ENCODE data around the gene TTN. TPM values are rescaled to one million over a fixed set of nuclear protein-coding genes. Genes with fewer than 3 reads are reported as not detected.

TTN gene
- total RNA-seq, result 1.5 TPM

DNA sequence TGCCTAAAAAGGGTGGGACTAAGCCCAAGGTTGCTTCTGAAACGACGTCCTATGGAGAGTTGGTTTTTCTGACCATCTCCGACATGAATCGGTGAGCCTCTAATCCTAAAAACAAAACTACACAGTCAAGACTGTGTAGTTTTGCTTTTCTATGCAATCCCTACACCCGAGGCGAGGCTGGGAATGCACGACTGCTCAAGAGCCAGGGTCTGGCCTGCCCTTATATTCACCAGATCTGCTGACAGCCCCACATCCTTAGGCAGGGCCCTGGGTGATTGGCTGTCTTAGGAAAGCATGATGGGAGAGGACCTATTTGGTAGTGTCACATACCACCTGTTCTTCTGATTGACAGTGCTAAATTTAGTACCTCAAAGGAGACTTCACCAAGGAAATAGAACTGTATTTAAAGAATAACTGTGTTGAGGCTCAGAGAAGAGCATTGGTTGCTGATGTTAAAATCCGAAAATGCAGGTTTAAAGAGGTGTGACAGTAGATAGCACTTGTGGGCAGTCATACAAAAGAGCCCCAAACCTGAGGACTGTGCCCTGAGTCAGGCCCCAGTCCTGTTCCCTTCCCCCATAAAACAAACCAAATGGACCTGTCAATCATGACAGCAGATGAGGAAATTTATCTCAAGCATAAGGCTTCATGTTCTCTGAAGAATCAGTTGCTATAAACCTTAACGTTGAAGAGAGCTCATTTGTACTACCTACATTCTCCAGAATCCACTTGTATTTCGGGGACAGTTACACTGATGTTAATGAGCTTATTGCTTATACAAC lies at the start of gene TTN:
TTN (minus strand) TSS at position 197 of the 782 bp plus-strand sequence. CDS start 2,781 bp downstream, outside the sequence.
- ATAC-seq, result no peak

GRCh38 chr2:178855151-178855550 lies 47.9 kb upstream of the TTN start:
- no peak for ATAC-seq

- no peak for ATAC-seq
Measured at GRCh38 chr2:178848335-178848734, 41.1 kb upstream of the TTN start.

DNA sequence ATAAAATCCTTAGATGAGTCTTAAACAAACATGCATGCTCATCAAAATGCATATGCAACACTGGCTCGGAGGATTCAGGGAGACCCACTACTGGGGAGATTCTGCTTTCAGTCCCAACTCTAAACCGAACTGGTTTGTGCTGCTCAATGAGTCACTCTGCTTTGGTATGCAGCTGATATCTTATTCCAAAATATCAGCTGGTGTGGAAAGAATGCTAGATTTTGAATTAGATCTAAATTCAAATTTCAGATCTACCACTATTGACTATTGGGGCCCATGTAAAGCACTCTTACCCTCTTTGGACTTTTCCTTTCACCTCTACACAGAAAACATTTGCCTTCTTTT lies 39.2 kb upstream of the TTN start:
- no peak for ATAC-seq

- ATAC-seq, result no peak
Measured at GRCh38 chr2:178845566-178846457, 38.6 kb upstream of the TTN start.

GRCh38 chr2:178844701-178845100 lies 37.5 kb upstream of the TTN start:
- ATAC-seq, result no peak

DNA sequence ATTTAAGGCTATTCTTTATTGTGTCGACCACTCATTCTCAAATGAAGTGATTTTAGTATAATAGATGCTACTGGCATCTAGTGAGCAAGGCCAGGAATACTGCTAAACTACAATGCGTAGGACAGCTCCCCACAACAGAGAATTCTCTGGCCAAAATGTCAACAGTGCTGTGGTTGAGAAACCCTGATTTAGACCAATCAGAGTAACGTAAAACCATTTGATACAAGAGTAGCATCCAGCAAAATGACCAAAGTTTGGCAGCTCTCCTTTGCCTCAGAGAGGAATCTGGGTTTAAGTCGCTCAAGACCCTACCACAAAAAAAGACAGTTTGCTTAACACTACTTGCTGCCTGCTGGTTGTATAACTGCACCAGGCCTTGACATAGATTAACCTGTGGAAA lies 37.0 kb upstream of the TTN start:
- no peak for ATAC-seq

- no peak for ATAC-seq
Measured at GRCh38 chr2:178843697-178844096, 36.5 kb upstream of the TTN start.

GRCh38 chr2:178836807-178837206 lies 29.6 kb upstream of the TTN start:
- no peak for ATAC-seq

DNA sequence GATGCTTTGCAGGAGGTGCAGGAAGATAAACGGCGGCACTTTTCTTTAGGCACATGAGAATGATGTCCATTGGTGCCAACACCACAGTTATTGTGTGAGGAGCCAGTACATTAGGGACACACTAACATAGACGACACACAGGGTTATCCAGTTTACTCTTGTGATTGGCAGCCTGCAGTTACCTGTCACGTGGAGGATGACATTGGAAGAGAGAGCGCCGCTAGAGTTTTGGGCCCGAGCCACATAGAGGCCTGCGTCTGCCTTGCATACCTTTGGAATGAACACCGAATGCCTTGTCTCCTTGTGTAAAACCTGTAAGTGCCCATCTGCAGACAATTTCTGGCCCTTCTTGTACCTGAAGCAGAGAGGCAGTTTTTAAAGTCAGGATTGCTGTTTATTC lies 26.9 kb upstream of the TTN start:
- ATAC-seq, result no peak

DNA sequence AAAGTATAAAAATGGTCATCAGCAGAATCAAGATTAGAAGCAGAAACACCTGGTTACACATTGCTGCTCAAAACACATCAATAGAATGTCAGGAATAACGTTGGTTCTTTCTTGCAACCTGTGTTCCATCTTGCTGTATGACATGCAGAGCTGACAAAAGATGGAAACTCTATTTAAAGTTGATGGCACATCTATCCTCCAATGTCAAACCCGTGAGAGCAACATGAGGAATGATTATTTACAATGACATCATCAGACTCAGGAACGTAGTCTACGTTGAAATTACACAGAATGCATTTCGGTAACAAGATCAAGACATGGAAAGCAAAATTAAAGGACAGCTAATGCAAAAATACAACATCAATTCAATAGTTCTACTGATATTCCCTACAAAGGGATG lies 26.2 kb upstream of the TTN start:
- no peak for ATAC-seq

DNA sequence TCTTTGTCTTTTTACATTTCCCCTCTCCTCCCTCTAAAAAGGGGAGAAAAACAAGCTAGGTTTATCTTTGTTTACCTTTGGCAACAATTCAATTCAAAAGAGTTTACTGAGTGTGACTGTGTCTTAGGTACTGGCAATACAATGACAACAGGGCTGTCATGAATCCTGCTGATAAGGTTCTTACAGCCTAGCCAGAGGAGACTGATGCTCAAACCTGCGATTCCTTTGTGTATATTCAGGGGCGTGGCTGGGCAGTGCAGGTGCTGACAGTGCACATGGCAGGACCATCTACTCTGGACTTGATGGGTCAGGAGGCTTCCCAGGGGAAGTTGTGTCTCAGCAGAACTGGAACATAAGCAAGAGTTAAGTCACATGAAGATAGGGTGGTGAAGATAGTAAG lies 23.2 kb upstream of the TTN start:
- no peak for ATAC-seq

DNA sequence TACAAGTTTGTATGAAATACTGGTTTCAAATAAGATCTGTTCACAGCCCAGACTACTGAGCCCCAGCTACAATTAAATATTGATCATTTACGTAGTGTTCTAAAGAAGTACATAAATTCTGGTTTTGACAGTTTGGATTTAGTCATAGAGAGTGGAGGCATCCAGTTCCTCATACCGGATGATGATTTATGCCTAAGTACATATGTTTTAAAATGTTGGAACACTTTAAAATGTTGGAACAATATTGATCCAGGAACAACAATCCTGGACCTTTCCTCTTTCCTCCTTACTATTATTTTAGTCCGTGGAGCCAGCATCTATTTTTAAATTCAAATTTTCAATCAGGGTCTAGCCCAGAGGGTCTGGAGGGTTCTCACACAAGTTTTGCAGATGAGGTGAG lies 22.8 kb upstream of the TTN start:
- no peak for ATAC-seq

DNA sequence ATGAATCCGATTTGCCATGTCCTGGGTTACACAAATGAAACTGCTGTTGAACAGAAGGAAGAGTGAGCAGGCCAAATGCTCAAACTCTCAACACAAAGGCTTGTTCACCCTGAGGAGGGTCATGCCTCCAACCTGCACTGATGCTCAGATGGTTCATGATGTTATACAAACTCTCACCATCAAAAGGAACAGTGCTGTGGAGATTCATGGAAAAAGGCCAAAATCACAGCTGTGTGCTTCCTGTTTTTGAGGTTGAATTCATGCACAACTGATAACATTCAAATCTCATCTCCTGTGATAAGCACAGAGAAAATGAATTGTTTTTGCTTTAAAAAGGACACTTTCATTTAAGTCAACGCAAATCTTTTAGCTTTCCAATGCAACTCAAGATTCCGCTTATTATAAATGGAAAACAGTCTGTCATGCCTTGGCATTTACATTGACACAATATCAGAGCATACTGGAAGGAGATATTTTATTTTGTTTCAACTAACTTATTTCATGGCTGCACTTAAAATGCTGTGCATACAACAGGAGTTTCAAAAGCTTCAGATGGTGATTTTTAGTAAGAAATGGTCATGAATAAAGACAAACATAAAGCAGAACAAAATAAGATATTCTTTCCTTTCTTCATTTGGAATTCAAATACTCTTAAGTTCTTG lies 22.2 kb upstream of the TTN start:
- ATAC-seq, result no peak

DNA sequence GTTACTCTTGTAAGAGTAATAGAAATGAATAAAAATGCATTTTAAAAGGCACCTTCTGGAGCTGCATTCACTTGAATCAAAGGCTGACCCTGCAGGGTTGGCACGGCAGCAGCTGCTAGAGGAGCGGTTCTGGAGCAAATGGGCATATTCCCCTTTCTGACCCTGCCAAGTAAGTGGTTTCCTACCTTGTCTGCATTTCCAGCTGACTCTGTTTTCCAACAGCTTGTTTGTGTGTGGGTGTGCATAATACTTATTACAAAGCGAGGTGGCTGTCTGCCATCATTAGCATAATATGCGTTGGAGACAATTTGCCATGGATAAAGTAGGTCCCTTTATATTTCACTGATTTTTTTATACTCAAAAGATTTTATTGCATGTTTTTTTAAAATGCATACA lies 21.3 kb upstream of the TTN start:
- ATAC-seq, result no peak

- no peak for ATAC-seq
Measured at GRCh38 chr2:178827739-178828485, 20.7 kb upstream of the TTN start.

DNA sequence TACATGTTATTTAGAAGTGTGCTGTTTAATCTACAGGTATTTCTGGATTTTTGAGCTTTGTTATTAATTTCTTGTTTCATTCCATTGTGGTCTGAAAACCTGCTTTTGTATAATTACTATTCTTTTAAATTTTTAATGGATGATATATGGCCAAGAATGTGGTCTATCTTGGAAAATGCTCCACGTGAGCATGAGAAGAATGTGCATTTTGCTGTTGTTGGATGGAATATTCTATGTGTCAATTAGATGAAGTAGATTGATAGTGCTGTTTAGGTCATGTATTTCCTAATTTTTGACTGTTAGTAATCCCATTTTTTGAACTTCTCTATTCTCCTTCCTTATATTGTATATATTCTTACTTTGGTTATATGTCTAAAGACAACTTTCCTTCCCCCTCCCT lies 19.9 kb upstream of the TTN start:
- no peak for ATAC-seq

GRCh38 chr2:178825183-178825582 lies 18.0 kb upstream of the TTN start:
- no peak for ATAC-seq

DNA sequence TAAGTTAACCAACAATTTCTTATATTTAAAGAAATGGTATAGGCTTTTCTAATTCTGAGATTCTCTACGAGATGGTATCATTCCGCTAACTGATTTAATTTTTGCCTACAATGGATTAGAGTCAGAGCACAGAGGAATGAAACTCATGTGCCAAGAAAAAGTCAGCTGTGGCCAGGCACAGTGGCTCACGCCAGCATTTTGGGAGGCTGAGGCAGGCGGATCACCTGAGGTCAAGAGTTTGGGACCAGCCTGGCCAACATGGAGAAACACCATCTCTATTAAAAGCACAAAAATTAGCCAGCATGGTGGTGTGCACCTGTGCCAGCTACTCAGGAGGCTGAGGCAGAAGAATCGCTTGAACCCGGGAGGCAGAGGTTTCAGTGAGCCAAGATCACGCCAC lies 17.0 kb upstream of the TTN start:
- ATAC-seq, result no peak

- ATAC-seq, result no peak
Measured at GRCh38 chr2:178819992-178820391, 12.8 kb upstream of the TTN start.

GRCh38 chr2:178819147-178819875 lies 12.1 kb upstream of the TTN start:
- no peak for ATAC-seq

- no peak for ATAC-seq
Measured at GRCh38 chr2:178811901-178812300, 4.7 kb upstream of the TTN start.

Measured in esophagus mucosa (tissue), 1 donor.